IMR-90 (cell line): Measurements from ENCODE around the gene SYTL3.

Experiments used
- BHLHE40 ChIP-seq: fragments of 150-350 bp; IDR thresholded peaks from 2 replicates; pipeline ENCODE4 v1.6.1; 2016; ENCODE audit warnings: mild to moderate bottlenecking, low read depth, low read length
- CHD1 ChIP-seq: IDR thresholded peaks from 2 replicates; pipeline ENCODE4 v1.6.1; 2012; ENCODE audit warnings: low read depth, low read length, improper control_type of control experiment
- CTCF ChIP-seq: conservative IDR thresholded peaks from 2 replicates; pipeline ENCODE4 v1.5.1; 2012; ENCODE audit warnings: mild to moderate bottlenecking, low read depth, low read length, improper control_type of control experiment
- POLR2A ChIP-seq: IDR thresholded peaks from 2 replicates; pipeline ENCODE4 v1.6.1; 2012; ENCODE audit warnings: mild to moderate bottlenecking, low read depth, low read length
- RCOR1 ChIP-seq: IDR thresholded peaks from 2 replicates; pipeline ENCODE4 v1.6.1; 2012; ENCODE audit warnings: mild to moderate bottlenecking, low read length, improper control_type of control experiment; ENCODE audit not compliant: insufficient replicate concordance

- TF ChIP-seq RCOR1 (no peak), CHD1 (no peak), CTCF (no peak), BHLHE40 (no peak), POLR2A (no peak)
These were observed 101.4 kb downstream of the SYTL3 start for GRCh38 chr6:158751224-158751623.
